ENCODE results near the gene POLR2J. TPM values are rescaled to one million over a fixed set of nuclear protein-coding genes. Genes with fewer than 3 reads are reported as not detected.

Gene POLR2J
- total and polyA plus RNA-seq, 2 experiments from 2014 or later, result 16.3 to 77.4 TPM

DNA sequence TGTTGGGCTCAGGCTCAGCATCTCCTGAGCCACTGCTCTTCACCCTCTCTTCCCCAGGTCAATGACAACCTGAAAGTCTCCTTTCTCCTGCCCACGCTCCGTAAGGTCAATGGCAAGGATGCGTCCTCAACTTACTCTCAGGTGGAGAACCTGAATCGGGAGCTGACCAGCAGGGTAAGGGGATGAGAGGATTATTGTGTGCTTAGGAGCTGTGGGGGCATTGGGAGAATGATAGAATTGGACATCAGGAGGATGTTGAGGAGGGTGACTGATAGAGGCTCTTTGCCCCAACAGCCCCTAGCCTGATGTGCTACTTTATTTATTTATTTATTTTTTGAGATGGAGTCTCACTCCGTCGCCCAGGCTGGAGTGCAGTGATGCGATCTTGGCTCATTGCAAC, 12.6 kb downstream of the POLR2J start:
- Histone ChIP-seq H3K9me2 (replicated peaks; ENCODE audit: insufficient read depth) (no peaks in the 10 kb centered on the region), H2AFZ (no peak overlapping the region), H3K79me2 (peaks cover 27% of the 10 kb centered on the region), H3K27me3 (no peaks in the 10 kb centered on the region), H3K27ac (no peak overlapping the region), H3K4me1 (ENCODE audit: insufficient read depth) (peaks cover 7% of the 10 kb centered on the region), H3K4me2 (peak overlapping the region; percentile 86), H3K9me3 (ENCODE audit: low read depth) (no peaks in the 10 kb centered on the region), H3K4me3 (no peak overlapping the region), H4K20me1 (ENCODE audit: insufficient read depth, poor library complexity, severe bottlenecking) (no peaks in the 10 kb centered on the region), H3K36me3 (replicated peaks; ENCODE audit: insufficient read depth, low read depth) (no peaks in the 10 kb centered on the region)
- TF ChIP-seq, protein P1, sequence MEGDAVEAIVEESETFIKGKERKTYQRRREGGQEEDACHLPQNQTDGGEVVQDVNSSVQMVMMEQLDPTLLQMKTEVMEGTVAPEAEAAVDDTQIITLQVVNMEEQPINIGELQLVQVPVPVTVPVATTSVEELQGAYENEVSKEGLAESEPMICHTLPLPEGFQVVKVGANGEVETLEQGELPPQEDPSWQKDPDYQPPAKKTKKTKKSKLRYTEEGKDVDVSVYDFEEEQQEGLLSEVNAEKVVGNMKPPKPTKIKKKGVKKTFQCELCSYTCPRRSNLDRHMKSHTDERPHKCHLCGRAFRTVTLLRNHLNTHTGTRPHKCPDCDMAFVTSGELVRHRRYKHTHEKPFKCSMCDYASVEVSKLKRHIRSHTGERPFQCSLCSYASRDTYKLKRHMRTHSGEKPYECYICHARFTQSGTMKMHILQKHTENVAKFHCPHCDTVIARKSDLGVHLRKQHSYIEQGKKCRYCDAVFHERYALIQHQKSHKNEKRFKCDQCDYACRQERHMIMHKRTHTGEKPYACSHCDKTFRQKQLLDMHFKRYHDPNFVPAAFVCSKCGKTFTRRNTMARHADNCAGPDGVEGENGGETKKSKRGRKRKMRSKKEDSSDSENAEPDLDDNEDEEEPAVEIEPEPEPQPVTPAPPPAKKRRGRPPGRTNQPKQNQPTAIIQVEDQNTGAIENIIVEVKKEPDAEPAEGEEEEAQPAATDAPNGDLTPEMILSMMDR (IDR thresholded peaks at IDR 0.05; ENCODE audit: poor library complexity), result no peak
- no peak for TF ChIP-seq EZH2 (IDR thresholded peaks at IDR 0.05; ENCODE audit: borderline replicate concordance)
- TF ChIP-seq EZH2phosphoT487 (IDR thresholded peaks at IDR 0.05; ENCODE audit: low read depth, severe bottlenecking, unreplicated experiment), result no peak
- WGBS (ENCODE audit: low lambda C conversion rate, missing lambda C conversion rate), result 95% methylated on average over 7 of the region's 7 CpGs
- DNase-seq (ENCODE audit: low spot score), result no peak

DNA sequence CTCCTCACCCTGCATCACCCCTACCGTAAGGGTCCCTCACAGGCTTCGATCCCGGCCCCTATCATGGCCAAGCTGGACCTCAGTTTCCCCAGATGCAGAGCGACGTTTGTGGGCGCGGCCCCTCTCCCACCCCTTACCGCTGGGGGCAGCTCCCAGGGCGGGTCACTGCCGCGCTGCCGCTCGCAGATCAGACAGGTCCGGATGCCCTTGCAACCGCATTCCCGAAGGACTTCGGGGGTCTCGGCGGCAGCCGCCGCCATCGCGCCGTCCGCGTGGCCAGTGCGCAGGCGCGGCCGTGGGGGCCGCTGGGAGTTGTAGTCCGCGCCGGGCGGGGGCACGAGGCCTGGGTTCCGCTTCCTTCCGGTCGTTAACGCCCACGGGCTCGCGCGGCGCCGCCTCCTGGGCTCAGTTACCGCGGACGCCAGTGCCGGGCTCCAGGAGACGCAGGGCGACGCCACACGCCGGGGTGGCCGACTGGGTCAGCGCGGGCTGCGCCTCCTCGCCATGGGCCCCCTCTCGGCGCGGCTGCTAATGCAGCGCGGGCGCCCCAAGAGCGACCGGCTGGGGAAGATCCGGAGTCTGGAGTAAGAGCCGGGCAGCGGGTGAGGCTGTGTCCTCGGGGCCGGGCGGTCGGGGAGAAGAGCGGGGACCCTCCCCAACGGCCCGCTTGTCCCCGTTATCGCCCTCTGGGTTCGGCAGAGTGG, 14.0 kb downstream of the POLR2J start, which contains the start of the genes ALKBH4 and LRWD1:
Gene ALKBH4, minus strand, starts transcription at position 287 of the 704 bp plus-strand sequence. Its CDS starts 27 bp downstream, at position 260.
Gene LRWD1, plus strand, starts transcription at position 408 of the 704 bp plus-strand sequence. Its CDS starts 97 bp downstream, at position 505.
- H2AFZ ChIP-seq, result peak within 1 kb of the TSS; percentile 96
- no peak within 1 kb of the TSS for H3K27ac ChIP-seq
- no peaks in the 10 kb centered on the region for H3K9me2 ChIP-seq (replicated peaks; ENCODE audit: insufficient read depth)
- DNase-seq (ENCODE audit: low spot score), result peak; percentile 97
- peak within 1 kb of the TSS; percentile 85 for H3K4me3 ChIP-seq
- H3K4me2 ChIP-seq, result peak within 1 kb of the TSS; percentile 93
- H3K4me1 ChIP-seq (ENCODE audit: insufficient read depth), result peaks cover 7% of the 10 kb centered on the region
- no peaks in the 10 kb centered on the region for H3K36me3 ChIP-seq (replicated peaks; ENCODE audit: insufficient read depth, low read depth)
- no peaks in the 10 kb centered on the region for H3K27me3 ChIP-seq
- no peak for TF ChIP-seq EZH2 (IDR thresholded peaks at IDR 0.05; ENCODE audit: borderline replicate concordance)
- TF ChIP-seq, protein P1 (IDR thresholded peaks at IDR 0.05; ENCODE audit: poor library complexity), result peak; percentile 9
- 2% methylated on average over 33 of the region's 81 CpGs for WGBS (ENCODE audit: low lambda C conversion rate, missing lambda C conversion rate)
- no peaks in the 10 kb centered on the region for H4K20me1 ChIP-seq (ENCODE audit: insufficient read depth, poor library complexity, severe bottlenecking)
- no peaks in the 10 kb centered on the region for H3K9me3 ChIP-seq (ENCODE audit: low read depth)
- H3K79me2 ChIP-seq, result peaks cover 27% of the 10 kb centered on the region

DNA sequence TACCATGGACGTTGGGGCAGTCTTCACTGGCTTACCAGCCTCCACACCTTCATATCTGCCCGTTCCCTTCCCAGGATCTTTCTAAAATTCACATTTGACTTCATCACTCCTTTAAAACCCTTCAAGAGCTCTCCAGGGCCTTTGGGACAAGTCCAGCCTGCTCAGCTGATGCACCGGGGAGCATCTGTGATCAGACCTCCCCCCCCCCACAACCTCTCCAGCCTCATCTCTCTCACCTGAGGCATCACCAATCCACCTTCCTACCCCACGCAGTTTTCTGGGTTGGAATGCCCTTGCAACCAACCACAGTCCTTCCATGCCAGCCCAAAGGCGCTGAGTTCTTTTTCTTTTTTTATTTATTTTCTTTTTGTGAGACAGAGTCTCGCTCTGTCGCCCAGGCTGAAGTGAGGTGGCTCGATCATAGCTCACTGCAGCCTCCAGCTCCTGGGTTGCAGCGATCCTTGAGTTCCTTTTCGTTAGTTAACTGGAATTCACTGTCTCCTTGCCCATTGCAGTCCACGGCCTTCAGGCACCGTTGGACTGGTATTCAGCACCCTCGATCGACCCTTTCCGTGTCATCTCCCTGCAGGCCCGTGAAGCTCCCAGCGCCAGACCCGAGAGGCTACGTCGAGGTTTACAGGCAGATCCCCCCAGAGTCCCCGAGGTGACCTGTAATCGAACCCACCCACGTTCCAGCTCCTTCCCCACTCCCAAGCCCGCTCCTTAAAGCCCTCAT, 14.7 kb downstream of the POLR2J start:
- no peaks in the 10 kb centered on the region for H3K9me2 ChIP-seq (replicated peaks; ENCODE audit: insufficient read depth)
- H3K4me1 ChIP-seq (ENCODE audit: insufficient read depth), result peaks cover 7% of the 10 kb centered on the region
- TF ChIP-seq EZH2phosphoT487 (IDR thresholded peaks at IDR 0.05; ENCODE audit: low read depth, severe bottlenecking, unreplicated experiment) (no peak), EZH2 (IDR thresholded peaks at IDR 0.05; ENCODE audit: borderline replicate concordance) (no peak)
- TF ChIP-seq, protein P1 (IDR thresholded peaks at IDR 0.05; ENCODE audit: poor library complexity), result no peak
- H2AFZ ChIP-seq, result peak overlapping the region; percentile 96
- no peaks in the 10 kb centered on the region for H4K20me1 ChIP-seq (ENCODE audit: insufficient read depth, poor library complexity, severe bottlenecking)
- no peaks in the 10 kb centered on the region for H3K27me3 ChIP-seq
- H3K9me3 ChIP-seq (ENCODE audit: low read depth), result no peaks in the 10 kb centered on the region
- H3K79me2 ChIP-seq, result peaks cover 27% of the 10 kb centered on the region
- 22% methylated on average over 23 of the region's 24 CpGs for WGBS (ENCODE audit: low lambda C conversion rate, missing lambda C conversion rate)
- H3K36me3 ChIP-seq (replicated peaks; ENCODE audit: insufficient read depth, low read depth), result no peaks in the 10 kb centered on the region
- peak overlapping the region; percentile 85 for H3K4me3 ChIP-seq
- DNase-seq (ENCODE audit: low spot score), result no peak
- H3K4me2 ChIP-seq, result peak overlapping the region; percentile 93
- no peak overlapping the region for H3K27ac ChIP-seq

All from hepatocyte (in vitro differentiated cells).